Vagina (tissue), 2 donors: ENCODE measurements around the gene TEC.

Source experiments
- POLR2A ChIP-seq, 2 donors: fragments of 450-650 bp; IDR thresholded peaks; one replicate each; pipeline ENCODE4 v1.6.1; 2017; ENCODE audit warnings: antibody characterized with exemption in 2 of 2, mild to moderate bottlenecking in 2 of 2, moderate library complexity in 2 of 2
- POLR2AphosphoS5 ChIP-seq, 2 donors: sonication (generic); formaldehyde crosslinking; IDR thresholded peaks; one replicate each; pipeline ENCODE4 v1.9.0; 2017; ENCODE audit warnings: antibody characterized with exemption in 2 of 2, mild to moderate bottlenecking in 2 of 2, low read depth in 1 of 2; ENCODE audit not compliant: insufficient read depth in 1 of 2
- TF ChIP-seq, protein P1 (sequence below), 3 experiments: fragments of 450-650 bp in 2 of 3; fragments of 200-600 bp in 1 of 3; sonication (generic) in 1 of 3; IDR thresholded peaks; one replicate each; pipeline ENCODE4 v1.5.1; 2017 to 2019; ENCODE audit warnings: antibody characterized with exemption in 3 of 3, mild to moderate bottlenecking in 2 of 3, moderate library complexity in 2 of 3

- TF ChIP-seq, protein P1, sequence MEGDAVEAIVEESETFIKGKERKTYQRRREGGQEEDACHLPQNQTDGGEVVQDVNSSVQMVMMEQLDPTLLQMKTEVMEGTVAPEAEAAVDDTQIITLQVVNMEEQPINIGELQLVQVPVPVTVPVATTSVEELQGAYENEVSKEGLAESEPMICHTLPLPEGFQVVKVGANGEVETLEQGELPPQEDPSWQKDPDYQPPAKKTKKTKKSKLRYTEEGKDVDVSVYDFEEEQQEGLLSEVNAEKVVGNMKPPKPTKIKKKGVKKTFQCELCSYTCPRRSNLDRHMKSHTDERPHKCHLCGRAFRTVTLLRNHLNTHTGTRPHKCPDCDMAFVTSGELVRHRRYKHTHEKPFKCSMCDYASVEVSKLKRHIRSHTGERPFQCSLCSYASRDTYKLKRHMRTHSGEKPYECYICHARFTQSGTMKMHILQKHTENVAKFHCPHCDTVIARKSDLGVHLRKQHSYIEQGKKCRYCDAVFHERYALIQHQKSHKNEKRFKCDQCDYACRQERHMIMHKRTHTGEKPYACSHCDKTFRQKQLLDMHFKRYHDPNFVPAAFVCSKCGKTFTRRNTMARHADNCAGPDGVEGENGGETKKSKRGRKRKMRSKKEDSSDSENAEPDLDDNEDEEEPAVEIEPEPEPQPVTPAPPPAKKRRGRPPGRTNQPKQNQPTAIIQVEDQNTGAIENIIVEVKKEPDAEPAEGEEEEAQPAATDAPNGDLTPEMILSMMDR (IDR thresholded peaks at IDR 0.05): no peak
- no peak for TF ChIP-seq POLR2A (IDR thresholded peaks at IDR 0.05)
- TF ChIP-seq POLR2AphosphoS5 (IDR thresholded peaks at IDR 0.05; ENCODE audit: insufficient read depth in 1 of 2, low read depth in 1 of 2): no peak
Observed at GRCh38 chr4:48212165-48212564, 57.5 kb downstream of the TEC start.
